ENCODE results near the gene MRPL30.
"Not testable (repeated sequence)": the region's sequence is repeated elsewhere in the genome, so short reads cannot be mapped to it uniquely, and the experiment has no call there.

The MRPL30 gene

DNA sequence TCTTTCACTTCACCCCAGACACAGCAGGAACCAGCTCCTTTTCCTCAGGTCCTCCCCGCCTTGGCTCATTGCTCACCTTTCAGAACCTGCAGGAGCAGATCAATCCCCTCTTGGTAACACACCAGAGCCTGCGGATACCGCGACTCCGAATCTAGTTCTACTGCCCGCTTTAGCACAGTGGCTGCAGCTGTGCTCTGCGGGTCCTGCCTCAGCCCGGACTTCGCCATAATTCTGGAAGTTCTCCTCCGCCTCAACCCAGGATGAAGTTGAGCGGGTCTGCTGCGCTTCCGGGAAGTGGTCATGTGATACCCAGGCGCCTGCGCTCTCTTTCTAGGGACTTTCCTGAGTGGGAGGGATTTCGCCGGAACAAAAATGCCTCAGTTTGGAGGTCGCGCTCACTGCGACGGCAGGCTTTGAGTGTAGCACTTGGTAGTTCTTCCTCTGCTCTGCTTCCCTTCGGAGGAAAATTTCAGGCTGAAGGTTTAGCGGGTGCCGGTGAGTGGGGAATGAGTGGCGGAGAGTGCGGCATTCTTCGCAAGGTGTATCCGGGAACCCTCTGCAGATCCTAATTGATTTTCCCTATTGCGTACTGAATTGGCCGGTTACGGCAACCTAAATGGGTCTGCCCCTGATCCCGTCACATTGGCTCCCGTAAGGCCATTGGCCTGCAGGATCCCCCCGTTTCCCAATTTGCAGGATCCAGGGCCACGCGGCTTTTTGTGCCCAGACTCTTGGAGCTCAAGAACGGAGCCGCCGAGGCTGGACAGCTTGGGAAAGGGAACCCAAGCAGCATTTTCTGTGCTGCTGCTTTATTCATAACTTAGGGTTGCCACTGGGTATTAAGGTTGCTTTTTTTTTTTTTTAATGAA, at the start of gene MRPL30, which contains the start of gene MITD1:
TSS of gene MRPL30 (plus strand) at position 430 of the 869 bp plus-strand sequence. CDS start 5,020 bp downstream, outside the sequence.
TSS of gene MITD1 (minus strand) at position 304 of the 869 bp plus-strand sequence. CDS start at position 227, 77 bp downstream.
- TF ChIP-seq, protein P1, sequence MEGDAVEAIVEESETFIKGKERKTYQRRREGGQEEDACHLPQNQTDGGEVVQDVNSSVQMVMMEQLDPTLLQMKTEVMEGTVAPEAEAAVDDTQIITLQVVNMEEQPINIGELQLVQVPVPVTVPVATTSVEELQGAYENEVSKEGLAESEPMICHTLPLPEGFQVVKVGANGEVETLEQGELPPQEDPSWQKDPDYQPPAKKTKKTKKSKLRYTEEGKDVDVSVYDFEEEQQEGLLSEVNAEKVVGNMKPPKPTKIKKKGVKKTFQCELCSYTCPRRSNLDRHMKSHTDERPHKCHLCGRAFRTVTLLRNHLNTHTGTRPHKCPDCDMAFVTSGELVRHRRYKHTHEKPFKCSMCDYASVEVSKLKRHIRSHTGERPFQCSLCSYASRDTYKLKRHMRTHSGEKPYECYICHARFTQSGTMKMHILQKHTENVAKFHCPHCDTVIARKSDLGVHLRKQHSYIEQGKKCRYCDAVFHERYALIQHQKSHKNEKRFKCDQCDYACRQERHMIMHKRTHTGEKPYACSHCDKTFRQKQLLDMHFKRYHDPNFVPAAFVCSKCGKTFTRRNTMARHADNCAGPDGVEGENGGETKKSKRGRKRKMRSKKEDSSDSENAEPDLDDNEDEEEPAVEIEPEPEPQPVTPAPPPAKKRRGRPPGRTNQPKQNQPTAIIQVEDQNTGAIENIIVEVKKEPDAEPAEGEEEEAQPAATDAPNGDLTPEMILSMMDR (conservative IDR thresholded peaks at IDR 0.05) = no peak
- TF ChIP-seq ZFX (IDR thresholded peaks at IDR 0.05) = peak; percentile 44; the same call in 1 of the 2 replicates
- peak within 1 kb of the TSS; percentile 77 for H3K27ac ChIP-seq

DNA sequence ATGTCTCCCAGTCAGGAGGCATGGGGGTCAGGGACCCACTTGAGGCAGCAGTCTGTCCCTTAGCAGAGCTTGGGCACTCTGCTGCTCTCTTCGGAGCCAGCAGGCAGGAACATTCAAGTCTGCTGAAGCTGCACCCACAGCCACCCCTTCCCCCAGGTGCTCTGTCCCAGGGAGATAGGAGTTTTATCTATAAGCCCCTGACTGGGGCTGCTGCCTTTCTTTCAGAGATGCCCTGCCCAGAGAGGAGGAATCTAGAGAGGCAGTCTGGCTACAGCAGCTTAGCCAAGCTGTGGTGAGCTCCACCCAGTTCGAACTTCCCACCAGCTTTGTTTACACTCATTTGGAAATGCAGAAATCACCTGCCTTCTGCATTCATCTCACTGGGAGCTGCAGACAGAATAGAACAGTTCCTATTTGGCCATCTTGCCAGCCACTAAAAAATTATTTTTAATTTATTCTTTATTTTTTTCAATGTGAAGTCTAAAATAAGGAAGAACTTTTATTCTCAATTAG, 45.9 kb upstream of the MRPL30 start:
- not testable (repeated sequence) for H3K27ac ChIP-seq

DNA sequence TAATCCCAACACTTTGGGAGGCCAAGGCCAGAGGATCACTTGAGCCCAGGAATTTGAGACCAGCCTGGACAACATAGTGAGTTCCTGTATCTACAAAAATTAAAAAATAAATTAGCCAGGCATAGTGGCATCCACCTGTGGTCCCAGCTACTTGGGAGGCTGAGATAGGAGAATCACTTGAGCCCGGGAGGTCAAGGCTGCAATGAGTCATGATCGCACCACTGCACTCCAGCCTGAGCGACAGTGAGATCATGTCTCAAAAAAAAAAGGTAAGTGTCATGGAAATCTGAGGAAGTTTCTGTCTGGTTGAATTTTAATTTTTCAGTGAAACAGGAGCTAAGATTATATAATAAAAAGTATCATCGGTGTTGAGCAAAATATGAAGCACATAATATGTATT, 42.0 kb upstream of the MRPL30 start:
- no peak overlapping the region for H3K27ac ChIP-seq
- TF ChIP-seq ZFX (IDR thresholded peaks at IDR 0.05) = no peak
- TF ChIP-seq, protein P1 (conservative IDR thresholded peaks at IDR 0.05) = no peak

DNA sequence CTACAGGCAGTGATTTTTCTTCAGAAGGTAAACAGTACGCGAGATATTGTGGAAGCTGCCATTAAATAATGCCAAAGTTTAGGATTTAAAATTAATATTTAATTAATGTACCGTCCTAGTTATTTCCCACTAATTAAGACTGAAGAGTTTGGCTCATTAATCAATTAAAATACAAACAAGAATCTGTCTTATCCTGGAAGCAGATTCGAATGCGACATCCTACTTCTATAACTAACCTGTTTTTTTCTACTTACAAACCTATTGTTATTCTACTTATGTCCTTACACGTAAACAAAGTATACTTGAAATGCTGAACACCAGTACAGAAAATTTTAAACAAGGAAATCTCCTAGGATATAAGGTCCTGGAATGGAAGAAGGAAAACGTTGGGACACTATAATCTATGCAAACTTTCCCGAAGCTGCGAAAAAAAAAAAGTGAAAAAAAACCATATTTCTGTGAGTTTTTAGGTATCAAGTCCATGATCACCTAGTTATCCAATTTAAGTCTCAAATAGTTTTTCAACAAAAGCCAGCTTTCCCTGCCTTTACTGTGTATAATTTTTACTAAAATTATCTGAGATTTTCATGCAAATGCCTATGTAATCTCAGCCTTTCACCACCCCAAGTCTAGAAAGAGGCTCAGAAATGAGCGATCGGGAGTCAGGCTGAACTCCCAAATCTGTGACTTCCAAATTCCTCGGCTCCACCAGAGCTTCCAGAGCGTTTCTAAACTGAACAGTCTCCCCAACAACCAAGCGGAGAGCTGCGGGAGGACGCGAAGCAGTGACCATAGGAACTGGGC, 40.7 kb upstream of the MRPL30 start:
- H3K27ac ChIP-seq = peak overlapping the region; percentile 79
- TF ChIP-seq ZFX (IDR thresholded peaks at IDR 0.05) = no peak
- TF ChIP-seq, protein P1 (conservative IDR thresholded peaks at IDR 0.05) = no peak

DNA sequence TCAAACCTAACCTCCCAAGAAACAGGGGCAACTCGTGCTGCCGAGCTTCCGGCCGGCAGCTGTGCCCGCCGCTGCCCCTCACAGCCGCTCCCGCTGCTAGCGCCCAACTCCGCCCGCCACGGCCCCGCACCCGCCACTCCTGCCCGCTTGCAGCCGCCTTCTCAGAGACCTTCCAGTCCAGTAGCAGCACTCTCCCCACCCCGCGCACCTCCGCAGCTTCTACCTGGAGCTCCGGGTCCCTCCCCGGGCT, 40.2 kb upstream of the MRPL30 start:
- TF ChIP-seq, protein P1 (conservative IDR thresholded peaks at IDR 0.05) = no peak
- no peak for TF ChIP-seq ZFX (IDR thresholded peaks at IDR 0.05)
- peak overlapping the region; percentile 79 for H3K27ac ChIP-seq

DNA sequence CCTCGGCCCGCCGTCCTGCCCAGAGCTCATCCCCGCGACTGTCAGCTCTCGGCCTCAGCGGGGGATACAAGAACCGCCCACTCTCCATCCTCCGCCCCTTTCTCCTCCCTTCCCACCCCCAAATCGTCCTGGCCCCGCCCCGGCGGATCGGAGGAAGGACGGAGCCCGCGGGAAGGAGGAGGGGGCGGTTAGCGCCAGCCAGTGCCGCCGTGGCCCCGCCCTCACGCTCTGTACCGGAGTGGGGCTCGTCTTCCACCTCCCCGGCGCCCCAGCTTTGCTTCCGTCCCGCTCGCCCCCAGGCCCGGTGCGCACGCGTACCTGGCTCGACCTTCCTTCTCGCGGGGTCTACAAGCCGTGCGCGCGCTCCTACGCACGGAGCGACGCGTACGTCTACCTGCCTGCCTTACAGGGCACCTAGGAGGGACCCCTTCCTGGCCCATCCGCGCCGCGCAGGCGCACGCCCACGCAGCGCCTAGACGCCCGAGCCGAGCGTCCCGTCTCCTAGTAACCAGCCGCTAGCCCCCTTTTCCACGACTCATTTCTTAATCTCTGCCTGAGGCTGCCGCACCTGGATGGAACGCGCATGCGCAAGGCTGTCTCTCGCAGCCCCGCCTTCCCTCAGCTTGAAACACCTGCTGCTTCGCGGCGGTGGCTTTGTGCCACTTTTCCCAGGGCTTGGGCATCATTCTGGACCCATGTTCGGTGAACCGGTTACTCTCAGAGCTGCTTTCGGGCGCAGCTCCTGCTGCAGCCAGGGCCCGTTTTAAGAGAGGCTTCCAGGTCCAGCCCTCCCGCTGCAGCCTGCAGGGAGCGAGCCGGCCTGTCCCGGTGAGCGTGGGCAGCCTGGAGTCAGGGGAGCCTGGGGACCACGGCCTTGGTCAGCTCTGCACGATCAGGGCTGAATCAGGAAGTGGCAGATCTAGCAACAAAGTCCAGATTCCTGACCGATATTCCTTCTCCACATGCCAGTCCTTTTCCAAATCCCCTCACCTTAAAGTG, 39.6 kb upstream of the MRPL30 start, which contains the start of gene C2orf15:
TSS of gene C2orf15 (plus strand) at position 598 of the 999 bp plus-strand sequence. CDS start 8,852 bp downstream, outside the sequence.
- 0 out of 2 replicates have a peak, but pooled peaks have one; percentile 20 for TF ChIP-seq ZFX (IDR thresholded peaks at IDR 0.05)
- TF ChIP-seq, protein P1 (conservative IDR thresholded peaks at IDR 0.05) = no peak
- H3K27ac ChIP-seq = peak within 1 kb of the TSS; percentile 79

DNA sequence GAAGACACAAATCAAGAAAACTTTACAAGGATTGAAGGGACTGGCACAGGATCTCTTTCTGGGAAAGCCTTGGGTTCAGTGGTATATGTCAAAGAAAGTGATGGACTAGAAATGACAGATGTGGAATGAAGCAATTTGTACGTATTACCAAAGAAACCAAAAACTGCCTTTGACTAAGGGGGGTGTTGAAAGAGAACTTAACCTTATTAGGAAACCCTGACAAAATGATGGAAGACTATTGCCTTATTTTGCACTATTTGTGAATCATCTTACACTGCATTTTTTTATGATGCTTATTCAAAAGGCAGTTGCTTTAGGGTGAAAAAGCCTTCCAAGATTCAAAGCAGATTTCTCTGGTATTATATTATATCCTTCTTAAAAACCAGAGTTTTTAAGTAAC, 30.3 kb upstream of the MRPL30 start:
- TF ChIP-seq, protein P1 (conservative IDR thresholded peaks at IDR 0.05) = no peak
- TF ChIP-seq ZFX (IDR thresholded peaks at IDR 0.05) = no peak
- no peak overlapping the region for H3K27ac ChIP-seq
